Heart left ventricle (tissue), 16 donors: ENCODE results near the gene AREL1. TPM values are rescaled to one million over a fixed set of nuclear protein-coding genes. Genes with fewer than 3 reads are reported as not detected.

Source experiments
- ATAC-seq, 4 donors: fragments of 200-7000 bp; cut with Tn5 transposase; one replicate each; pipeline ENCODE4 v1.9.1; 2020 to 2022; ENCODE audit warnings: moderate library complexity in 4 of 4, mild to moderate bottlenecking in 3 of 4, moderate number of reproducible peaks in 1 of 4
- DNase-seq, 5 donors: peaks; one replicate each; pipeline ENCODE4 v3.0.0-alpha.2; 2020
- H3K27ac ChIP-seq, 12 donors: fragments of 200-600 bp; sonication (generic) in 4 of 12; one replicate each; pipeline versions ENCODE4 v1.5.0 to v1.8.0; 2016 to 2022; ENCODE audit warnings: mild to moderate bottlenecking in 2 of 12
- H3K27me3 ChIP-seq, 9 donors: fragments of 200-600 bp; sonication (generic) in 2 of 9; one replicate each; pipeline versions ENCODE4 v1.5.1 to v1.8.0; 2016 to 2022; ENCODE audit warnings: mild to moderate bottlenecking in 3 of 9
- H3K36me3 ChIP-seq, 9 donors: fragments of 200-600 bp; sonication (generic) in 2 of 9; one replicate each; pipeline versions ENCODE4 v1.5.0 to v1.8.0; 2018 to 2022; ENCODE audit warnings: mild to moderate bottlenecking in 2 of 9
- H3K4me1 ChIP-seq, 12 donors: fragments of 200-600 bp; sonication (generic) in 4 of 12; one replicate each; pipeline versions ENCODE4 v1.5.0 to v1.8.0; 2016 to 2022; ENCODE audit warnings: mild to moderate bottlenecking in 3 of 12
- H3K4me3 ChIP-seq, 12 donors: fragments of 200-600 bp; sonication (generic) in 4 of 12; one replicate each; pipeline versions ENCODE4 v1.5.0 to v1.8.0; 2017 to 2022; ENCODE audit warnings: mild to moderate bottlenecking in 9 of 12, moderate library complexity in 4 of 12
- H3K9me3 ChIP-seq, 12 donors: fragments of 200-600 bp; sonication (generic) in 4 of 12; one replicate each; pipeline versions ENCODE4 v1.5.0 to v1.8.0; 2016 to 2022; ENCODE audit warnings: mild to moderate bottlenecking in 1 of 12
- CTCF ChIP-seq, 12 donors: fragments of 200-600 bp; sonication (generic) in 4 of 12; IDR thresholded peaks; one replicate each; pipeline versions ENCODE4 v1.5.0 to v1.8.0; 2018 to 2022; ENCODE audit warnings: antibody characterized with exemption in 12 of 12, mild to moderate bottlenecking in 5 of 12
- POLR2A ChIP-seq, 2 donors: fragments of 450-650 bp; IDR thresholded peaks; one replicate each; pipeline ENCODE4 v1.6.1; 2017; ENCODE audit warnings: antibody characterized with exemption in 2 of 2, mild to moderate bottlenecking in 2 of 2, moderate library complexity in 2 of 2
- WGBS, 4 donors: extraction: QIAGEN DNeasy Blood & Tissue Kit in 2 of 4; methylation state at CpG; one replicate each; pipeline versions ENCODE4 v1.1.5 to v1.1.7; 2013 to 2018; 5-methylcytosine and 5-hydroxymethylcytosine counted together
- intact Hi-C, 10 donors: fragments of 100-400 bp; cut with DNase I; formaldehyde crosslinking; loops; one replicate each; pipeline versions ENCODE4 v1.11.1 to v1.14.2; 2022
- polyA plus RNA-seq, 2 donors: library from polyadenylated mRNA; stranded (reverse); fragments of 200-250 nt; gene quantifications; one replicate each; pipeline ENCODE4 v1.2.3, GENCODE V29; 2013
- total RNA-seq, 9 donors: library from RNA; depleted of rRNA in 2 of 9; stranded (reverse); fragments of >200 nt in 2 of 9; fragmentation: NEBNext Ultra II Directional in 3 of 9; extraction: Animal tissue kit (Norgen Biotek cat#: 25700) in 3 of 9; gene quantifications; one replicate each; pipeline versions ENCODE4 v1.1.0 to v1.2.4, GENCODE V29; 2016 to 2023
- donor health status: ischemic (EF 13 %, LVEDD 7.1; RV severe dilation, severe dysfunction).
- donor health status: healthy with polysubstance abuse.
- donor health status: DM: no; HTN: yes; CAD: no.
- donor health status: DM: no; HTN: no; CAD: no.
- donor health status: ischemic (EF 25% LVEDD 6.9; RV normal size, moderate dysfunction).
- donor health status: ischemic (EF 25% LVEDD 5.7; RV mildly dilated, moderate dysfunction).
- donor health status: healthy.
- donor health status: DM: yes; HTN: yes; CAD: no.
- donor health status: ischemic (EF 35%, LVEDD 5.7; RV mildly dilated, moderate dysfunction).
- donor health status: nonischemic (EF 11% LVEDD 7.7; RV severe dilation, severe dysfunction).
- donor health status: DM: yes; HTN: yes; CAD: no.
- donor health status: PGD.
- donor health status: ischemic (EF 29% LVEDD 5.4; RV normal size, mild dysfunction).
- donor health status: nonischemic (EF 23%, LVEDD 6.1; RV moderate dilation, normal function).

Gene AREL1
- total and polyA plus RNA-seq, 11 donors, result 7.8 to 30.9 (median 22.2) TPM

- Histone ChIP-seq H3K27ac (no peak overlapping the region), H3K36me3 (peaks cover 0 to 5% (median 0%) of the 10 kb centered on the region in 9 donors), H3K9me3 (no peaks in the 10 kb centered on the region), H3K4me3 (no peak overlapping the region), H3K4me1 (peaks cover 0 to 32% (median 8%) of the 10 kb centered on the region in 12 donors), H3K27me3 (no peaks in the 10 kb centered on the region)
- ATAC-seq, result no peak
- 81 to 87% (median 84%) methylated on average over 7 of the region's 7 CpGs for WGBS, 4 donors
- no peak for DNase-seq
- intact Hi-C loops, result loop anchor here in 1 of 10 donors (5.0 kb wide), 1 partner anchor 37 kb away; the partner anchor contains the start of gene LTBP2
- TF ChIP-seq POLR2A (IDR thresholded peaks at IDR 0.05), result no peak
- TF ChIP-seq CTCF (IDR thresholded peaks at IDR 0.05), result no peak
Observed at GRCh38 chr14:74649167-74649566, 63.7 kb downstream of the AREL1 start.

GRCh38 chr14:74648601-74649000, 64.3 kb downstream of the AREL1 start:
- ATAC-seq (no peak), DNase-seq (no peak)
- H3K27me3 ChIP-seq, result no peaks in the 10 kb centered on the region
- no peaks in the 10 kb centered on the region for H3K9me3 ChIP-seq
- H3K4me1 ChIP-seq, result peaks cover 0 to 34% (median 9%) of the 10 kb centered on the region in 12 donors
- peaks cover 0 to 5% (median 0%) of the 10 kb centered on the region in 9 donors for H3K36me3 ChIP-seq
- 51 to 60% (median 56%) methylated on average over 6 to 7 of the region's 7 CpGs for WGBS, 4 donors
- peak overlapping the region in 2 of 12 donors; percentile 2 to 43 for H3K27ac ChIP-seq
- H3K4me3 ChIP-seq, result no peak overlapping the region
- TF ChIP-seq CTCF (IDR thresholded peaks at IDR 0.05) (no peak), POLR2A (IDR thresholded peaks at IDR 0.05) (no peak)
- intact Hi-C loops, result loop anchor here in 1 of 10 donors (5.0 kb wide), 1 partner anchor 36 kb away; the partner anchor contains the start of gene LTBP2

GRCh38 chr14:74647678-74648461, 65.0 kb downstream of the AREL1 start:
- no peaks in the 10 kb centered on the region for H3K36me3 ChIP-seq
- WGBS, 4 donors, result 33 to 44% (median 38%) methylated on average over 7 of the region's 7 CpGs
- H3K27me3 ChIP-seq, result no peaks in the 10 kb centered on the region
- H3K4me3 ChIP-seq, result no peak overlapping the region
- peaks cover 0 to 34% (median 9%) of the 10 kb centered on the region in 12 donors for H3K4me1 ChIP-seq
- no peak for ATAC-seq
- H3K27ac ChIP-seq, result peak overlapping the region in 3 of 12 donors; percentile 5 to 54 (median 53)
- no peak for DNase-seq
- TF ChIP-seq CTCF (IDR thresholded peaks at IDR 0.05) (no peak), POLR2A (IDR thresholded peaks at IDR 0.05) (no peak)
- intact Hi-C loops, result loop anchor here in 1 of 10 donors (5.0 kb wide), 1 partner anchor 36 kb away; the partner anchor contains the start of gene LTBP2
- no peaks in the 10 kb centered on the region for H3K9me3 ChIP-seq

GRCh38 chr14:74647061-74647677, 65.7 kb downstream of the AREL1 start:
- ATAC-seq (no peak), DNase-seq (no peak)
- 90 to 96% (median 93%) methylated on average over 11 of the region's 11 CpGs for WGBS, 4 donors
- H3K4me3 ChIP-seq, result no peak overlapping the region
- H3K27ac ChIP-seq, result peak overlapping the region in 3 of 12 donors; percentile 5 to 54 (median 53)
- H3K27me3 ChIP-seq, result no peaks in the 10 kb centered on the region
- H3K4me1 ChIP-seq, result peaks cover 0 to 36% (median 9%) of the 10 kb centered on the region in 12 donors
- TF ChIP-seq CTCF (IDR thresholded peaks at IDR 0.05) (no peak), POLR2A (IDR thresholded peaks at IDR 0.05) (no peak)
- intact Hi-C loops, result loop anchor here in 1 of 10 donors (5.0 kb wide), 1 partner anchor 35 kb away; the partner anchor contains the start of gene LTBP2
- H3K36me3 ChIP-seq, result no peaks in the 10 kb centered on the region
- no peaks in the 10 kb centered on the region for H3K9me3 ChIP-seq
